ENCODE results near the gene LAMA4. TPM values are rescaled to one million over a fixed set of nuclear protein-coding genes. Genes with fewer than 3 reads are reported as not detected.

The LAMA4 gene
- polyA plus RNA-seq, 2 of the 4 experiments (the other 2 are of a cell fraction): 1.0 to 3.1 TPM

- TF ChIP-seq TP53 (CRISPR knock-in tag; IDR thresholded peaks at IDR 0.05): no peak
Observed at GRCh38 chr6:112144145-112144926, 110.0 kb downstream of the LAMA4 start (continued).

- no peak for DNase-seq (ENCODE audit: low read depth in 1 of 2, low spot score in 1 of 2)
- no peak for ATAC-seq
- FAIRE-seq: no peak
- Histone ChIP-seq H3K9me3 (no peaks in the 10 kb centered on the region), H3K4me2 (no peak overlapping the region), H3K27ac (no peak overlapping the region), H3K4me3 (no peak overlapping the region), H3K4me1 (no peaks in the 10 kb centered on the region)
- 62% methylated on average over 2 of the region's 2 CpGs for WGBS (ENCODE audit: missing lambda C conversion rate)
- ChIA-PET POLR2A (no interaction called here), CTCF (no interaction called here)
- TF ChIP-seq HDAC2 (IDR thresholded peaks at IDR 0.05) (no peak), GATA3 (IDR thresholded peaks at IDR 0.05; ENCODE audit: borderline replicate concordance) (no peak), ZC3H11A (IDR thresholded peaks at IDR 0.05) (no peak), CHD4 (IDR thresholded peaks at IDR 0.05; ENCODE audit: borderline replicate concordance) (no peak), EHF (CRISPR knock-in tag; IDR thresholded peaks at IDR 0.05) (no peak), REST (IDR thresholded peaks at IDR 0.05) (no peak), MYC (IDR thresholded peaks at IDR 0.05; ENCODE audit: borderline replicate concordance, low read length) (no peak), PHF8 (IDR thresholded peaks at IDR 0.05; ENCODE audit: borderline replicate concordance, low read depth) (no peak), ATOH8 (CRISPR knock-in tag; IDR thresholded peaks at IDR 0.05; ENCODE audit: low read depth) (no peak), HEYL (CRISPR knock-in tag; IDR thresholded peaks at IDR 0.05) (no peak), KDM5A (IDR thresholded peaks at IDR 0.05) (no peak), TFCP2L1 (CRISPR knock-in tag; IDR thresholded peaks at IDR 0.05) (no peak), TP53 (CRISPR knock-in tag; IDR thresholded peaks at IDR 0.05) (no peak), ZFP36 (IDR thresholded peaks at IDR 0.05; ENCODE audit: borderline replicate concordance, partially characterized antibody) (no peak), ZNF302 (CRISPR knock-in tag; IDR thresholded peaks at IDR 0.05) (no peak), NFE2L2 (conservative IDR thresholded peaks at IDR 0.05; ENCODE audit: low read length) (no peak)
Observed at GRCh38 chr6:112141707-112142106, 112.7 kb downstream of the LAMA4 start.

GRCh38 chr6:112139052-112139451 is 115.3 kb downstream of the LAMA4 start:
- FAIRE-seq (no peak), DNase-seq (ENCODE audit: low read depth in 1 of 2, low spot score in 1 of 2) (no peak), ATAC-seq (no peak)
- no peaks in the 10 kb centered on the region for H3K9me3 ChIP-seq
- CTCF ChIA-PET: interaction anchor here (1.0 kb wide), 1 partner anchor 25 kb away, joined by 3 read pairs; no protein-coding TSS in a partner anchor
- WGBS (ENCODE audit: missing lambda C conversion rate): 58% methylated on average over 8 of the region's 8 CpGs
- POLR2A ChIA-PET: no interaction called here
- H3K27ac ChIP-seq: no peak overlapping the region
- H3K4me3 ChIP-seq: no peak overlapping the region
- no peaks in the 10 kb centered on the region for H3K4me1 ChIP-seq
- TF ChIP-seq ZFP36 (IDR thresholded peaks at IDR 0.05; ENCODE audit: borderline replicate concordance, partially characterized antibody): no peak
- no peak for TF ChIP-seq RAD21 (conservative IDR thresholded peaks at IDR 0.05 in 1 of 2, IDR thresholded peaks at IDR 0.05 in 1 of 2)
- no peak for TF ChIP-seq PHF8 (IDR thresholded peaks at IDR 0.05; ENCODE audit: borderline replicate concordance, low read depth)
- TF ChIP-seq CEBPB (IDR thresholded peaks at IDR 0.05): no peak
- TF ChIP-seq, protein P1, sequence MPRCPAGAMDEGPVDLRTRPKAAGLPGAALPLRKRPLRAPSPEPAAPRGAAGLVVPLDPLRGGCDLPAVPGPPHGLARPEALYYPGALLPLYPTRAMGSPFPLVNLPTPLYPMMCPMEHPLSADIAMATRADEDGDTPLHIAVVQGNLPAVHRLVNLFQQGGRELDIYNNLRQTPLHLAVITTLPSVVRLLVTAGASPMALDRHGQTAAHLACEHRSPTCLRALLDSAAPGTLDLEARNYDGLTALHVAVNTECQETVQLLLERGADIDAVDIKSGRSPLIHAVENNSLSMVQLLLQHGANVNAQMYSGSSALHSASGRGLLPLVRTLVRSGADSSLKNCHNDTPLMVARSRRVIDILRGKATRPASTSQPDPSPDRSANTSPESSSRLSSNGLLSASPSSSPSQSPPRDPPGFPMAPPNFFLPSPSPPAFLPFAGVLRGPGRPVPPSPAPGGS (IDR thresholded peaks at IDR 0.05): no peak
- TF ChIP-seq, protein P2, sequence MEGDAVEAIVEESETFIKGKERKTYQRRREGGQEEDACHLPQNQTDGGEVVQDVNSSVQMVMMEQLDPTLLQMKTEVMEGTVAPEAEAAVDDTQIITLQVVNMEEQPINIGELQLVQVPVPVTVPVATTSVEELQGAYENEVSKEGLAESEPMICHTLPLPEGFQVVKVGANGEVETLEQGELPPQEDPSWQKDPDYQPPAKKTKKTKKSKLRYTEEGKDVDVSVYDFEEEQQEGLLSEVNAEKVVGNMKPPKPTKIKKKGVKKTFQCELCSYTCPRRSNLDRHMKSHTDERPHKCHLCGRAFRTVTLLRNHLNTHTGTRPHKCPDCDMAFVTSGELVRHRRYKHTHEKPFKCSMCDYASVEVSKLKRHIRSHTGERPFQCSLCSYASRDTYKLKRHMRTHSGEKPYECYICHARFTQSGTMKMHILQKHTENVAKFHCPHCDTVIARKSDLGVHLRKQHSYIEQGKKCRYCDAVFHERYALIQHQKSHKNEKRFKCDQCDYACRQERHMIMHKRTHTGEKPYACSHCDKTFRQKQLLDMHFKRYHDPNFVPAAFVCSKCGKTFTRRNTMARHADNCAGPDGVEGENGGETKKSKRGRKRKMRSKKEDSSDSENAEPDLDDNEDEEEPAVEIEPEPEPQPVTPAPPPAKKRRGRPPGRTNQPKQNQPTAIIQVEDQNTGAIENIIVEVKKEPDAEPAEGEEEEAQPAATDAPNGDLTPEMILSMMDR (IDR thresholded peaks at IDR 0.05): no peak
- TF ChIP-seq MAFK (IDR thresholded peaks at IDR 0.05; ENCODE audit: partially characterized antibody): no peak
- no peak overlapping the region for H3K4me2 ChIP-seq

Data from A549 (cell line).